IPS DF 19.7 (cell line): ENCODE results near the gene MAPK1.
"Not testable (repeated sequence)": the region's sequence is repeated elsewhere in the genome, so short reads cannot be mapped to it uniquely, and the experiment has no call there.

Experiments used
- DNase-seq: peaks from one replicate; pipeline ENCODE4 v3.0.0-alpha.2; 2013; ENCODE audit warnings: low read depth, low spot score

The MAPK1 gene

DNA sequence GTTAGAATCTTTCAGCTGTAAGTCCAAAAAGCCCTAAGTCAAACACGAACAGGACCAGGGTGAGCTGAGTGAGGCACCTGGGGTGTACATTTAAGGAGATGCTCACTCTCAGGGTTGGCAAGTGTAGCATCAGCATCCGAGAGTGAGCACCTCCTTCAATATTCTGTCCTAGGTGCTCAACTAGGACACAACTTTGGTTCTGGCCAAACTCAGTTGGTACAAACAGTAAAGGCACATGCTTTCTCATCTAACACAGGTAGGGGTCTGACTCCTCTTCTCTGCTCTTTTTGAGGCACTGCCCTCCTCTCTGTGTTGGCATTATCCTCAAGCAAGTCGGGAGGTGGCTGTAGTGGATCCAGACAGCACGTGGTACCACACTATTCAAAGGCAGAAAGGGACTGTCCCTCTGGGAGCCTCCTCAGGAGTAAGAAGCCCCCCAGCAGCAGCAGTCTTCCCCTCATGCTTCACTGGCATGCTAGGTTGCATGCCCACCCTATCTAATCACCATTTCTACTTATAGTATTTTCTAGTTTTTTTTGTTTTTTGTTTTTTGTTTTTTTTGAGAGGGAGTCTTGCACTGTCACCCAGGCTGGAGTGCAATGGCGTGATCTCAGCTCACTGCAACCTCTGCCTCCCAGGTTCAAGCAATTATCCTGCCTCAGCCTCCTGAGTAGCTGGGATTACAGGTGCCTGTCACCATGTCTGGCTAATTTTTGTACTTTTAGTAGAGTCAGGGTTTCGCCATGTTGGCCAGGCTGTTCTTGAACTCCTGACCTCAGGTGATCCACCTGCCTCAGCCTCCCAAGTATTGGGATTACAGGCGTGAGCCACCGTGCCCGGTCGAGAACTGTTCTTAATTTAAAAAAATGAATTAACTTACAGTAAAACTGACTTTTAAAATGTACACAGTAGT is 14.7 kb upstream of the MAPK1 start:
- no peak for DNase-seq

DNA sequence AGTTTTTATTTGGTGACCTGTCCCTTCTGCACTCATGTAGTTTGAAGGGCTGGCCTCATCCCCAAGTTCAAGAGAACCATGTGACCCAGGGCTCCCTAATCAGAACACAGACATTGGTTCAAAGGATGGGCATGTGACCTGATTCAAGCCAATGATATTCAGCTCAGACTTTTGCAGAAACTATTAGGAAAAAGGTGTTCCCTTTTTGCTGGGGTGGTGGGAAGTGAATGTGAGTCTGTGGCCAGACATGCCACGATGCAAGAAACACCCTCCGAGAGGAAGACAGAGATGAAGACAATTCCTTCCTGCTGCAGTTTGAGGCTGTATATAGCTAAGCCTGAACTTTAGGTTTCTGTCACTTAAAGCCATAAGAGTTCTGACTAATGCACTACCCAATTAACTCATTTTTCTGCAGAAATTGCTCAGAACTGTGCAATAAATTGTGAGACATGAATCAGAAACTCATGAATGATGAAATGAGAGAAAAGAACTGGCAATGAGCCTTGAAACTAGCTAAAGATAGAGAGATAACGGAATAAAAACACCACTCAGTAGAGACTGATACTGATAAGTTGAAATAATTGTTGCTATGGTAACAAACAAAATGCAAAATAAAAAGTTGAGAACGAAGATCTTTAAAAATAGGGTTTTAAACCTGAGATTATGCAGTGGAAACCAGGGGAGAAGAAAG is 9.2 kb upstream of the MAPK1 start:
- DNase-seq: no peak

DNA sequence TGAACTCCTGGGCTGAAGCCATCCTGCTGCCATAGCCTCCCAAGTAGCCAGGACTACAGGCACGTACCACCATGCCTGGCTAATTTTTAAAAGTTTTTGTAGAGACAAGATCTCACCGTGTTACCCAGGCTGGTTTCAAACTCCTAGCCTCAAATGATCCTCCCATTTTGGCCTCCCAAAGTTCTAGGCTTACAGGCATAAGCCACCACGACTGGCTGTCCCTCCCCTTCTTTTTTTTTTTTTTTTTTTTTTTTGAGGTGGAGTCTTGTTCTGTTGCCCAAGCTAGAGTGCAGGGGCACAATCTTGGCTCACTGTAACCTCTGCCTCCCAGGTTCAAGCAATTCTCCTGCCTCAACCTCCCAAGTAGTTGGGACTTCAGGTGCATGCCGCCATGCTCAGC is 7.5 kb upstream of the MAPK1 start:
- not testable (repeated sequence) for DNase-seq

DNA sequence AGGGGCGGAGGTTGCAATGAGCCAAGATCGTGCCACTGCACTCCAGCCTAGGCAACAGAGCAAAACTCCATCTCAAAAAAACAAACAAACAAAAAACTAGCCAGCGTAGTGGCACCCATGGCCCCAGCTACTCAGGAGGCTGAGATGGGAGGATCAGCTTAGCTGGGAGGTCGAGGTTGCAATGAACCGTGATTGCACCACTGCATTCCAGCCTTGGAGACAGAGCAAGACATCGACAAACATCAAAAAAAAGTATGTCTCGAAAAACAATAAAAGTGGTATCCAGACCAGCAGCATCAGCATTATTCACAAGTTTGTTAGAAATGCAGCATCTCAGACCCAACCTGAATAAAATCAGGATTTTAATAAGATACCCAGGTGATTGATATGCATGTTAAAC is 6.2 kb upstream of the MAPK1 start:
- DNase-seq: no peak

DNA sequence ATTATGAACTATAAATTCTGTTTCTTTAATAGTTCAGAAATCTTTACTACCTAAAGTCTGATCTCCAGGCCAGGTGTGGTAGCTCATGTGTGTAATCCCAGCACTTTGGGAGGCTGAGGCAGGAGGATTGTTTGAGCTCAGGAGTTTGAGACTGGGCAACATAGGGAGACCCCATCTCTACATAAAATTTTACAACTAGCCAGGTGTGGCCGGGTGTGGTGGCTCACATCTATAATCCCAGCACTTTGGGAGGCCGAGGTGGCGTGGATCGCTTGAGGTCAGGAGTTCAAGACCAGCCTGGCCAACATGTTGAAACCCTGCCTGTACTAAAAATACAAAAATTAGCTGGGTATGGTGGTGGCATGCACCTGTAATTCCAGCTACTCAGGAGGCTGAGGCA is 5.3 kb upstream of the MAPK1 start:
- DNase-seq: not testable (repeated sequence)

DNA sequence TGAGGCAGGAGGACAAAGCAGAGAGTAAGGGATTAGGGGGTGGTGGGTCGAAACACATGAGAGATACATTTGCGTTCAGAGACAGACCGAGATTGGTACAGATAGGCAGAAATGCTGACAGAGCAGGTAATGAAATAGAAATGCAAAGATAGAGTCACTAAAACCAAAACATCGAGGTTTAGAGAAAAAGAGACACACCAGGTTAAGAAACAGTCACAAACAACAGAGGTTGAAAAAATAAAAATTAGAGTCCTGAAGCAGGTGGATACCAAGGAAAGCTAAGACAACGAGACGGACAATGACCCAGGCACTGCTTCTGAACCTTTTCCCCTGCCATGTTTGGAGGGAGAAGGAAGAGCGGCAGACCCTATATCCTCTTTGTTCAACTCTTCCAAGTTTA is 1.2 kb upstream of the MAPK1 start:
- DNase-seq: no peak

DNA sequence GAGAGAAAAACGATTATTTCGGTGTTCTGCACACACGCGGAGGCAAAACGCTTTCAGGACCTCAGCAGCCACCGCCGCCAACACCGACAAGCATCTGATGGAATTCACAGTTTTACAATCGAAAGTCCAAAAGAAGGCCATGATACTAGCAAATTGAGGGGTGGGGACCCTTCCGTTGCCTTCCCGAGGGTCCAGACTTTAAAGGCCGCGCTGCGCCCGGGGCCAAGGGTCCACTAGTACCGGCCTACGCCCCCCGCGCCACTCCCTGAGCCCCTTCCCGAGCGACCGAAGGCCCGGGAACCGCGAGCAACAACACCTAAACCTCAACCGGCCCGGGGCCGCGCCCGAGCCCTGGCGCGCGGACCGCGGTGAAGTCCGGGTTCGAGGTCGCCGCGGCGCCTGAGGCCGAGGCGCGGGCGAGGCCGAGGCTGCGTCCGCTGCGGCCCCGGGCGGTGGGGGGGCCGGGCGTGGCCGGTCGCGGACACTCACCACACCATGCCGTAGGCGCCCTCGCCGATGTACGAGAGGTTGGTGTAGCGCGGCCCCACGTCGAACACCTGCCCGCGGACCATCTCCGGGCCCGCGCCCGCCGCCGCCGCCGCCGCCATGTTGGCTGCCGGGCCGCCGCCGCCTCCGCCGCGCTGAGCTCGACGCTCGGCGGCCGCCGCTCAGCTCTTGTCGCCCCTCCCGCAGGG is 465 bp downstream of the MAPK1 start:
- DNase-seq: no peak

DNA sequence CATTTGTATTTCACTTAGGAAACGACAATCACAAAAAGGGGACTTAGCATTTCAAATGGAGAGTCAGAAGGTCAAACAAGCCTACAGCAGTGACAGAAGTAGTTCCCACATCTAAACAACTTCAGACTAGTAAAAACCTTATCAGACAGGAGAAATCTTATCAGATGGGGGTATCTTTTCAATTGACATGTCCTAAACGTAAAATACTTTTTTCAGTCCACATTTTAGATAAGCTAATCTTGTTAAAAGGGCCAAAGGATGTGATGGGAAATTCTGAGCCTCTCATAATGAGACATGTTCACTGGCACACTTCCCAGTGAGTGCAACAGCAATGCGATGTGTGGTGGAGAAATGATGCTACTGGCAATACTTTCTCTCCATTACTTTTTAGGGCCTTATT is 2.4 kb downstream of the MAPK1 start:
- DNase-seq: no peak

DNA sequence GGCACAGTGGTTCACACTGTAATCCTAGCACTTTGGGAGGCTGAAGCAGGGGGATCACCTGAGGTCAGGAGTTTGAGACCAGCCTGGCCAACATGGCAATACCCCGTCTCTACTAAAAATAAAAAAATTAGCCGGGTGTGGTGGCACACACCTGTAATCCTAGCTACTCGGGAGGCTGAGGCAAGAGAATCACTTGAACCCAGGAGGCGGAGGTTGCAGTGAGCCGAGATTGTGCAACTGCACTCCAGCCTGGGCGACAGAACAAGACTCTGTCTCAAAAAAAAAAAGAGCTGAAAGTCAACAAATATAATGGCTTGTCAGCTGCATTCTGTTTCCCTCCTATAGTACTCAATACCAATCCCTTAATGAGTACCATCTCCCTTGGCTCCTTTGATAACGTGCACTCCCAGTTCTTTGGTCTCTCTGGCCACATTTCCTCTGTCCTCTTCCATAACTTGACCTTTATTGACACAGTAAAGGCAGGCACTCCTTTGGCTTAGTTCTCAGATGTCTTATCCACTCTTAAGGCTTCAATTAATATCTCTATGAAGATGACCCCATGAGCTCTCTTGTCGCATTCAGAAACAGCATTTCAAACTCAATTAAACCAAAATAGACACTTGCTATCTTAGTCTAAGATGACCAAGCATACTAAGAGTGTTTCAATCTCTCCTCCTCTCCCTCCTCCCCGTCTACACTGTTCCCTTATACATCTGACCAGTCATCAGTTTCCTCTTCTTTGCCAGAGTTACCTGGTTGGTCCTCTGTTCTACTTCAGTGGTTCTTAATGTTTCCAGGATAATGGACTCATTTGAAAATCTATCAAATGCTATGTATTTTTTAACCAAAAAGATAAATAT is 4.8 kb downstream of the MAPK1 start:
- DNase-seq: no peak

DNA sequence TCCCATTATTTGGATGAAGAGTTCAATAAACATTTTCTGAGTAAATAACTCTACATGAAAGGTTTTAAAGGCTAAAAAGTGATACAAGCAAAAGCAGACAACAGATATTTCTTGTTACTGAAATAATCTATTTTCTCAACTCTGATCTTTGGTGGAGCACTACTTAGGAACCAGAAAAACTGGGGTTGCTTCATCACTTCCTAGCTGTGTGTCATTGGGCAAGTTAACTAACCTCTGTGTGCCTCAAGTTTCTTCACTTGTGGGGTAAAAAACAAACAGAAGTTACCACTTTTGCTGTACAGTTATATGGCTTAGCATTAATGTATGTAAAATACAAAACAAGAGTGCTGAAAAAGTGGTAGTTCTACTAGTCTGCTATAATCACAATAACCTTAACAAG is 5.6 kb downstream of the MAPK1 start:
- no peak for DNase-seq

DNA sequence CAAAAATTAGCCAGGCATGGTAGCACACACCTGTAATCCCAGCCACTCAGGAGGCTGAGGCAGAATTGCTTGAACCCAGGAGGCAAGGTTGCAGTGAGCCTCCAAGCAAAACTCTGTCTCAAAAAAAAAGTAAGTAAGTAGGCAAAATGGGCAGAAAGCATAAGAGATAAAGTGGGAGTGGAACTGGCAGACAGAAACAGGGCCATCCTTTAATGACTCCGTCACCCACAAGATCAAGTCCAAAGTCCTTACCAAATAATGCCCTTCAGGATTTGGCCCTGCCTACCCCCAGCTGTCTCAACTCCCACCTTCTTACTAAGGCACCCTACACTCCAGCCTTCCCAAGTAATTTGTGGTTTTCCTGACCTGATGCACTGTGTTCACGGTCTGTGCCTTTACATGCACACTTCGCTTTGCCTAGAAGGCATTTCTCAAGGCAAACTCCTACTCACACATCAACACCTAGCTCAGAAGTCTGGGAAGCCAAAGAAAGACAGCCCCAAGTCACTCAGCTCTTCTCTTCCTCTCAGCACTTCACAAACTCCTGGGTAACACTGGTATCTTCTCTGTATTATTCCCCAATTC is 6.1 kb downstream of the MAPK1 start:
- DNase-seq: no peak

DNA sequence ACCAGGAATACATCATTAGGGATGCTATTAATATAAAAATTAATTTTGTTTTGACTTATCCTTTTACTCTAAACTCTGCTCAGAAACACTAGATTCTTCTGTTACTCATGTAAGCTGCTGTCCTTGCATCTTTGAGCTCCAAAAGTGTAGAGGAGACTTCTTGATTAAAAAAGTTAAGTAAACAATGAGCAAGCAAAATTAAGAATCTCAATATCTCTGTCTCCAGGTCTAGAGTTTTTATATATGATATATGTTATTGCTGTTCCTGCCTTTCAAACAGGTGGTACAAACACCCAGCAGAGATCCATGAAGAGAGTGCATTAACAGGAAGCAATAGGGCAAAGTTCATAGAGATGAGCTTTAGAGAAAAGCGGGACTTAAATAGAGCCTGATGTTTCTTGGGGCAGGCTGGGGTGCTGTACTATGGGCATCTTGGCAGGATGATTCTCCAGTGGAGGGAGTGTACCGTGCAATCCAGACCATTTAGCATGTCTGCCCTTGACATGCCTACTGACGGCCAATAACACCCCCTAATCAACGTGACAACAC is 6.9 kb downstream of the MAPK1 start:
- no peak for DNase-seq

DNA sequence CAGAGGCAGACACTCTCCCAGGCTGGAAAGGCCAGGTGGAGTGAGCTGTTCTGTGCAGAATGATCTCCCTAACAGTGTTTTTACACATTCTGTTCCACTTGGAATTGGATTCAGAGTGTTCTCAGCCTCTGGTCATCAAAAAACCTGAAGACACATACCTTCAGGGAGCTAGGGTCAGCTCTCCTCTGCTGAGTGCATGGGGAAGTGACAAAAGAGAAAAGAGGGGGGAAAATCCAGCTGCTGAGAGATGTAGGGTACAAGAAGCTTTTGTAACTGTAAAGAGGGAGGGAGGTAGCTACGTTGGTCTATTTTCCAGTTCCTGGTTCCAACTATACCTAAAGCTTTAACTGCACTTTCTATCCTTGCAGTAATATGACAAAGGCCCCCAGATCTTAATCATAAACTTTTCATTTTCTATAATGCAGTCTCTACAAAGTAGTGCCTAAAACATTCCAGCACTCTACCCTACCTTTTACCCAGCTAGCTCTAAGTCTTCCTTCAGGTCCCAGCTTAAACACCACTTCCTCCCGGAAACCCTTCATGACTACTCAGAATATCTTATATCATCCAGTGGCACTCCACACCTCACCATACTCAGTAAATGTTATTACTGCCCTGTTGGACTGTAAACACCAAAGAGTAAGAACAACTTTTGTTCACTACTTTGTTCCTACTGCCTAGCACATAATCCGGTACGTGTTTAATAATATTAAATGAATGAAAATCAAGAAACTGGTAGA is 9.2 kb downstream of the MAPK1 start:
- no peak for DNase-seq

DNA sequence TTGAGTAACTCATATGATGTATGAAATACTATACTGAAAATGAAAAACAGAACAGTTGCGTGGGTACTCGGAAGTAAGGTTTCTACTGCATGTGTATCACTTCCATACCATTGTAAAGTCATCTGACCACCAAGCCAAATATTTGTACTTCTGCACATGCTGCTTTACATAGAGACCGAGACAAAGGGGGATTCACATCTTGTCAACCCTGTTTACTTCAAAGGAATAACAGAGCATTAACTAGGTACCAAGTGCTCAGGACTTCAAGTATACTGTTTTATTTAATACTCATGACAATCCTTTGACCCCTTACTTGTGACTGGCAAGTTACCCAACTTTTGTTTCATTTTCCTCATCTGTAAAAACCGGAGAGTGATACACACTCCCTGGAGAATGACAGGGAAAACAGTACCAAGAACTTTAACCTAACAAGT is 9.9 kb downstream of the MAPK1 start:
- no peak for DNase-seq

DNA sequence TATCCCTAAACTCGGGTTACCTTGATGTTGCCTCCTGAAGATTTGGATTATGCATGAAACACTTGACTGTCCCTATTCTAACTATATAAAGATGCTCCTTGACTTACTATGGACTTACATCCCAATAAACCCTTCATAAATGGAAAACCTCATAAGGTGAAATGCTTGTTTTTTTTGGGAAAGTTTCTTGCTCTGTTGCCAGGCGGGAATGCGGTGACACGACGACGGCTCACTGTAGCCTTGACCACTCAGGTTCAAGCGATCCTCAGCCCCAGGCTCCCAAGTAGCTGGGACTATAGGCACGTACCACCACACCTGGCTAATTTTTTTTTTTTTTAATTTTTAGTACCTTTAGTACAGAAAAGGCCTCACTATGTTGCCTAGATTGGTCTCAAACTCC is 10.6 kb downstream of the MAPK1 start:
- DNase-seq: no peak

DNA sequence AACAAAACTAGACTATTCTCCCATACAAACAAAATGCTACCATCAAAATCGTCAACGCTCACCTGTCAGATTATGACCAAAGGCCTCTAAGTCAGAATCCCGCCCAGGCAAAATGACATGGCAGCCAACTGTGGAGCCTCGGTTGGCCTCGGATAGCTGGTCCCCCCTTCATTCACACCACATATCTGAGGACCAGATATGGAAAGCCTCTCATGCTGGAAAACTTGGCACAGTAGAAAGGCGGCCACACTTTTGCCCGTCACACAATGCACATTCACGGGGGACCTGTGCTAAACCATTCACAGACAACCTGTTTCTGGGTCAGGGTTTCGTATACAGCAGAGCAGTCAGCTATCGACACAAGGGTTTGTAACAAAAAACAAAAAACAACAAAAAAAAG is 11.2 kb downstream of the MAPK1 start:
- DNase-seq: no peak

DNA sequence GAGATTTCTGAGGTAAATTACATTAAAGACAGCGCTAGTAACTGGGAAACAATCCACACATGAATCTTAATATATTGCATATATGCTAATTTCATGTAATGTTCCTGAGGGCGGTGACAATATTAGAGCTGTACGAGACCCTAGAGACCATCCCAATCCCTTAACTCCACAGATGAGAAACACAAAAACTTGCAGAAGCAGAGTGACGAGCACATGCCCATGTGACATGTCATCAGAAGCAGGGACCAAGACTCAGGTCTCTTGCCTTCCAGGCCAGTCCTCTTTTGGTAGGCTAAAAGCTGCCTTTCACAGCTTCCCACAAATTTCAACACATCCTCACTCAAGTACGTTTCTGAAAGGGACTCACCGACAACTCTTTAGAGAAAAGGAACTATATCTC is 11.8 kb downstream of the MAPK1 start:
- DNase-seq: no peak

DNA sequence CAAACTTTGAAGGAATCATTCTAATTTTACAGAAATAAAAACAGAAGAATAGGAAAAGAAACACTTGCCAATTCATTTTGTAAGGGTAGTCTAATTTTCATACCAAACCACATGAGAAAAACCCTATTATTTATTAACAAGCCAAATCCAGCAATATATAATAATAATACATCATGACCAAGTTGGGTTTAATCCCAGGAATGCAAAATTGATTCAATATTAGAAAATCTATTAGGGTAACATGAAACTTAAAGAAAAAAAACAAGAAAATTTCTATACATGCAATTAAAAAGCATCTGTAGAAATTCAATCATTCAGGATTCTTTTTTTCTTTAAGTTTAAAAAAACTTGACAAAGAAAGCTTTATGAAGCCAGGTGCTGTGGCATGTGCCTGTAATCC is 16.8 kb downstream of the MAPK1 start:
- DNase-seq: no peak

DNA sequence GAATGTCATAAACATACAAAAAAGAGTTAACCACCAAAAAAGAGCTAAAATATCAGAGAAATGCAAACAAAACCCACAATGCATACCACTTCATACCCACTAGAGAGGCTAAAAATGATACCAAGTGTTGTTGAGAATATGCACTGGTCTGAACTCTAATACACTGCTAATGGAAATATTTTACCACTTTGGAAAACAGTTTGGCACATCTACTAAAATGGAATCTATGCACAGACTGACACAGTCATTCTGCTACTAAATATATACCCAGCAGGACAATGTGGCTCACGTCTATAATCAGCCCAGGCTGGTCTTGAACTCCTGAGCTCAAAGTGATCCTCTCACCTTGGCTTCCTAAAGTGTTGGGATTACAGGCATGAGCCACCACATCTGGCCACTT is 18.0 kb downstream of the MAPK1 start:
- no peak for DNase-seq

DNA sequence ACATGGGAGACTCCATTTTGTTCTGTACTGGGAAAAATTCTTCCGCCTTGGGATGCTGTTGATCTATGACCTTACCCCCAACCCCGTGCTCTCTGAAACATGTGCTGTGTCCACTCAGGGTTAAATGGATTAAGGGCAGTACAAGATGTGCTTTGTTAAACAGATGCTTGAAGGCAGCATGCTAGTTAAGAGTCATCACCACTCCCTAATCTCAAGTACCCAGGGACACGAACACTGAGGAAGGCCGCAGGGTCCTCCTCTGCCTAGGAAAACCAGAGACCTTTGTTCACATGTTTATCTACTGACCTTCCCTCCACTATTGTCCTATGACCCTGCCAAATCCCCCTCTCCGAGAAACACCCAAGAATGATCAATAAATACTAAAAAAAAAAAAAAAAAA is 19.4 kb downstream of the MAPK1 start:
- not testable (repeated sequence) for DNase-seq
